CD4-positive, alpha-beta memory T cell (primary cell): ENCODE results near the gene COL13A1. TPM values are rescaled to one million over a fixed set of nuclear protein-coding genes. Genes with fewer than 3 reads are reported as not detected.

ENCODE experiments used
- CTCF ChIA-PET: fragments of 350-600 bp; sonication (Branson Sonifier 250); formaldehyde crosslinking; loops from one replicate; lab custom pipeline; 2021; ENCODE audit warnings: inconsistent platforms; ENCODE audit not compliant: partially characterized antibody; lab: Charles Lee
- POLR2A ChIA-PET: fragments of 350-600 bp; sonication (Branson Sonifier 250); formaldehyde crosslinking; loops from one replicate; lab custom pipeline; 2021; ENCODE audit not compliant: partially characterized antibody; lab: Charles Lee
- DNase-seq, 5 donors: peaks; one replicate each; pipeline versions ENCODE4 v3.0.0 to v3.0.0-alpha.2; 2020 to 2022; ENCODE audit warnings: mixed read lengths in 1 of 5
- H3K27ac ChIP-seq: one replicate; pipeline ENCODE4 v1.7.0; 2013; ENCODE audit warnings: low read depth, low read length
- H3K27me3 ChIP-seq: 2 replicates; pipeline ENCODE4 v1.7.0; 2013; ENCODE audit warnings: mild to moderate bottlenecking, low read length, moderate library complexity; ENCODE audit not compliant: insufficient read depth
- H3K36me3 ChIP-seq: 2 replicates; pipeline ENCODE4 v1.7.0; 2013; ENCODE audit warnings: mild to moderate bottlenecking, low read length, moderate library complexity; ENCODE audit not compliant: insufficient read depth
- H3K4me1 ChIP-seq: 2 replicates; pipeline ENCODE4 v1.7.0; 2013; ENCODE audit warnings: mild to moderate bottlenecking, low read length, moderate library complexity; ENCODE audit not compliant: insufficient read depth
- H3K4me3 ChIP-seq, 2 donors: one replicate each; pipeline ENCODE4 v1.7.0; 2013; ENCODE audit warnings: low read length in 2 of 2, mild to moderate bottlenecking in 1 of 2
- H3K9me3 ChIP-seq, 2 donors: one replicate each; pipeline ENCODE4 v1.7.0; 2013; ENCODE audit warnings: low read length in 2 of 2, control low read depth in 1 of 2; ENCODE audit not compliant: control insufficient read depth in 1 of 2
- H3K27ac Mint-ChIP-seq, 7 donors: one replicate each; pipeline ENCODE4 v1.8.0; 2020 to 2021; ENCODE audit warnings: mixed read lengths in 7 of 7, mild to moderate bottlenecking in 6 of 7, inconsistent platforms in 3 of 7, moderate library complexity in 3 of 7
- H3K27me3 Mint-ChIP-seq, 2 donors: one replicate each; pipeline ENCODE4 v1.8.0; 2020 to 2021; ENCODE audit warnings: mixed read lengths in 2 of 2
- H3K36me3 Mint-ChIP-seq, 2 donors: one replicate each; pipeline ENCODE4 v1.8.0; 2020 to 2021; ENCODE audit warnings: mixed read lengths in 2 of 2, inconsistent platforms in 1 of 2, mild to moderate bottlenecking in 1 of 2
- H3K4me1 Mint-ChIP-seq, 4 donors: one replicate each; pipeline ENCODE4 v1.8.0; 2020 to 2021; ENCODE audit warnings: mixed read lengths in 4 of 4, mild to moderate bottlenecking in 1 of 4
- H3K4me3 Mint-ChIP-seq, 8 donors: one replicate each; pipeline ENCODE4 v1.8.0; 2020 to 2021; ENCODE audit warnings: mixed read lengths in 8 of 8, mild to moderate bottlenecking in 7 of 8, moderate library complexity in 6 of 8, inconsistent platforms in 3 of 8
- H3K9me3 Mint-ChIP-seq, 8 donors: one replicate each; pipeline ENCODE4 v1.8.0; 2020 to 2021; ENCODE audit warnings: mixed read lengths in 8 of 8, mild to moderate bottlenecking in 5 of 8, inconsistent platforms in 3 of 8, moderate library complexity in 1 of 8
- intact Hi-C: fragments of 100-400 bp; cut with micrococcal nuclease; formaldehyde crosslinking; loops from one replicate; pipeline ENCODE4 v1.15.1; 2023
- polyA plus RNA-seq, 2 donors: library from polyadenylated mRNA; unstranded; fragments of 300-500 nt; fragmentation: Illumina TruSeq; gene quantifications; one replicate each; pipeline ENCODE4 v1.2.3, GENCODE V29; 2021
- total RNA-seq, 2 experiments: library from RNA; stranded (reverse); gene quantifications; one replicate each; pipeline ENCODE4 v1.2.3, GENCODE V29; 2021

Gene COL13A1
- total and polyA plus RNA-seq, 4 experiments from 2014 or later = not detected

- no peaks in the 10 kb centered on the region for H3K9me3 Mint-ChIP-seq
- no peaks in the 10 kb centered on the region for H3K4me1 Mint-ChIP-seq
- Histone ChIP-seq H3K36me3 (no peaks in the 10 kb centered on the region), H3K4me3 (no peak overlapping the region), H3K9me3 (no peaks in the 10 kb centered on the region), H3K27me3 (no peaks in the 10 kb centered on the region), H3K4me1 (no peaks in the 10 kb centered on the region), H3K27ac (no peak overlapping the region)
- H3K27ac Mint-ChIP-seq = no peak overlapping the region
- no peak for DNase-seq
- peaks cover 16 to 33% of the 10 kb centered on the region in 2 donors for H3K27me3 Mint-ChIP-seq
- H3K4me3 Mint-ChIP-seq = no peak overlapping the region
- no peaks in the 10 kb centered on the region for H3K36me3 Mint-ChIP-seq
- intact Hi-C loops = no loop called here
- POLR2A ChIA-PET = no interaction called here
- CTCF ChIA-PET = no interaction called here
Observed at GRCh38 chr10:69829775-69830174, 28.1 kb downstream of the COL13A1 start.

- CTCF ChIA-PET = no interaction called here
- Mint-ChIP-seq H3K36me3 (no peaks in the 10 kb centered on the region), H3K4me1 (no peaks in the 10 kb centered on the region), H3K9me3 (no peaks in the 10 kb centered on the region), H3K4me3 (no peak overlapping the region), H3K27me3 (peaks cover 14 to 36% of the 10 kb centered on the region in 2 donors), H3K27ac (no peak overlapping the region)
- no peak for DNase-seq
- no peaks in the 10 kb centered on the region for H3K4me1 ChIP-seq
- no peak overlapping the region for H3K4me3 ChIP-seq
- no peaks in the 10 kb centered on the region for H3K27me3 ChIP-seq
- H3K36me3 ChIP-seq = no peaks in the 10 kb centered on the region
- intact Hi-C loops = no loop called here
- H3K9me3 ChIP-seq = no peaks in the 10 kb centered on the region
- no peak overlapping the region for H3K27ac ChIP-seq
- POLR2A ChIA-PET = no interaction called here
Observed at GRCh38 chr10:69831231-69831855, 29.6 kb downstream of the COL13A1 start.

- Mint-ChIP-seq H3K27ac (no peak overlapping the region), H3K4me3 (no peak overlapping the region), H3K9me3 (no peaks in the 10 kb centered on the region), H3K36me3 (no peaks in the 10 kb centered on the region), H3K4me1 (no peaks in the 10 kb centered on the region), H3K27me3 (peaks cover 4 to 20% of the 10 kb centered on the region in 2 donors)
- Histone ChIP-seq H3K27ac (no peak overlapping the region), H3K9me3 (no peaks in the 10 kb centered on the region), H3K36me3 (no peaks in the 10 kb centered on the region), H3K4me1 (no peaks in the 10 kb centered on the region), H3K27me3 (no peaks in the 10 kb centered on the region), H3K4me3 (no peak overlapping the region)
- intact Hi-C loops = no loop called here
- POLR2A ChIA-PET = no interaction called here
- CTCF ChIA-PET = no interaction called here
- no peak for DNase-seq
Observed at GRCh38 chr10:69835233-69835632, 33.5 kb downstream of the COL13A1 start.

GRCh38 chr10:69835875-69836730, 34.4 kb downstream of the COL13A1 start:
- Histone ChIP-seq H3K4me1 (no peaks in the 10 kb centered on the region), H3K4me3 (no peak overlapping the region), H3K36me3 (no peaks in the 10 kb centered on the region), H3K27ac (no peak overlapping the region), H3K27me3 (no peaks in the 10 kb centered on the region), H3K9me3 (no peaks in the 10 kb centered on the region)
- H3K36me3 Mint-ChIP-seq = no peaks in the 10 kb centered on the region
- peaks cover 4 to 20% of the 10 kb centered on the region in 2 donors for H3K27me3 Mint-ChIP-seq
- CTCF ChIA-PET = no interaction called here
- no peak overlapping the region for H3K4me3 Mint-ChIP-seq
- POLR2A ChIA-PET = no interaction called here
- DNase-seq = no peak
- H3K9me3 Mint-ChIP-seq = no peaks in the 10 kb centered on the region
- intact Hi-C loops = no loop called here
- H3K4me1 Mint-ChIP-seq = no peaks in the 10 kb centered on the region
- no peak overlapping the region for H3K27ac Mint-ChIP-seq

- POLR2A ChIA-PET = no interaction called here
- Mint-ChIP-seq H3K9me3 (no peaks in the 10 kb centered on the region), H3K36me3 (no peaks in the 10 kb centered on the region), H3K27me3 (peaks cover 3 to 16% of the 10 kb centered on the region in 2 donors), H3K4me3 (no peak overlapping the region), H3K27ac (no peak overlapping the region), H3K4me1 (no peaks in the 10 kb centered on the region)
- Histone ChIP-seq H3K9me3 (no peaks in the 10 kb centered on the region), H3K27me3 (no peaks in the 10 kb centered on the region), H3K27ac (no peak overlapping the region), H3K36me3 (no peaks in the 10 kb centered on the region), H3K4me1 (no peaks in the 10 kb centered on the region), H3K4me3 (no peak overlapping the region)
- CTCF ChIA-PET = no interaction called here
- DNase-seq = no peak
- intact Hi-C loops = no loop called here
Observed at GRCh38 chr10:69836731-69837030, 35.0 kb downstream of the COL13A1 start.

GRCh38 chr10:69837261-69837660, 35.6 kb downstream of the COL13A1 start:
- Mint-ChIP-seq H3K4me1 (no peaks in the 10 kb centered on the region), H3K36me3 (no peaks in the 10 kb centered on the region), H3K9me3 (no peaks in the 10 kb centered on the region), H3K27me3 (peaks cover 1 to 12% of the 10 kb centered on the region in 2 donors), H3K4me3 (no peak overlapping the region), H3K27ac (no peak overlapping the region)
- Histone ChIP-seq H3K27me3 (no peaks in the 10 kb centered on the region), H3K27ac (no peak overlapping the region), H3K4me1 (no peaks in the 10 kb centered on the region), H3K9me3 (no peaks in the 10 kb centered on the region), H3K4me3 (no peak overlapping the region), H3K36me3 (no peaks in the 10 kb centered on the region)
- intact Hi-C loops = no loop called here
- POLR2A ChIA-PET = no interaction called here
- CTCF ChIA-PET = no interaction called here
- DNase-seq = no peak

- ChIA-PET POLR2A (no interaction called here), CTCF (no interaction called here)
- H3K27ac Mint-ChIP-seq = no peak overlapping the region
- H3K9me3 Mint-ChIP-seq = no peaks in the 10 kb centered on the region
- no peaks in the 10 kb centered on the region for H3K4me1 Mint-ChIP-seq
- H3K27me3 Mint-ChIP-seq = peaks cover 1 to 9% of the 10 kb centered on the region in 2 donors
- H3K27me3 ChIP-seq = no peaks in the 10 kb centered on the region
- no peaks in the 10 kb centered on the region for H3K36me3 ChIP-seq
- no peak for DNase-seq
- H3K36me3 Mint-ChIP-seq = no peaks in the 10 kb centered on the region
- H3K4me3 Mint-ChIP-seq = no peak overlapping the region
- H3K9me3 ChIP-seq = no peaks in the 10 kb centered on the region
- no peaks in the 10 kb centered on the region for H3K4me1 ChIP-seq
- H3K4me3 ChIP-seq = no peak overlapping the region
- intact Hi-C loops = no loop called here
- H3K27ac ChIP-seq = no peak overlapping the region
Observed at GRCh38 chr10:69838418-69838817, 36.7 kb downstream of the COL13A1 start.
